Activated naive CD4-positive, alpha-beta T cell treated with anti-CD3 and anti-CD28 coated beads, Interleukin-2, amount 50 U/mL, for 24 hours (primary cell): ENCODE measurements around the gene CUEDC1.

ENCODE experiments used
- H3K27ac Mint-ChIP-seq: one replicate; pipeline ENCODE4 v1.8.0; 2021; ENCODE audit warnings: mild to moderate bottlenecking, mixed read lengths
- H3K27me3 Mint-ChIP-seq: one replicate; pipeline ENCODE4 v1.8.0; 2021; ENCODE audit warnings: mixed read lengths
- H3K36me3 Mint-ChIP-seq: one replicate; pipeline ENCODE4 v1.8.0; 2021; ENCODE audit warnings: mixed read lengths
- H3K4me1 Mint-ChIP-seq: one replicate; pipeline ENCODE4 v1.8.0; 2021; ENCODE audit warnings: mixed read lengths
- H3K4me3 Mint-ChIP-seq: one replicate; pipeline ENCODE4 v1.8.0; 2021; ENCODE audit warnings: mild to moderate bottlenecking, mixed read lengths
- H3K9me3 Mint-ChIP-seq: one replicate; pipeline ENCODE4 v1.8.0; 2021; ENCODE audit warnings: mixed read lengths

The CUEDC1 gene

DNA sequence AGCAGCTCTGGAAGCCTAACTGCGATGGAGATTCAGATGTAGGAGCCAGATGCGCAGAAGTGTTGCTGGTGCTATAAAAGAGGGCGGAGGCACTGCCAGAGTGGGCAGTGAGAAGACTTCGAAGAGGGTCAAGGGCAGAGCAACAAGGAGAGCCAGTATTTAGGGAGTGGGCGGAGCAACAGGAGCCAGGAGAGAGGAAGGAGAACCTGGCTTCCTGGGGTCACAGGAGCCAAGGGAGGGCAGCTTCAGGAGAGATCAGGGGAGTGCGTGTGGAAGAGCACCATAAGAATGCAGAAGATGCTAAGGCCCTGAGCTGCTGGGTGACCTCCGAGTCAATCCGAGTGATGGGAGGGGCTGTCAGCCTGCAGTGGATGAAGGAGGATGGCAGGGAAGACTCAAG is 90.9 kb downstream of the CUEDC1 start:
- H3K4me1 Mint-ChIP-seq = peaks cover 19% of the 10 kb centered on the region
- H3K4me3 Mint-ChIP-seq = no peak overlapping the region
- H3K27me3 Mint-ChIP-seq = peaks cover 3% of the 10 kb centered on the region
- no peaks in the 10 kb centered on the region for H3K9me3 Mint-ChIP-seq
- no peaks in the 10 kb centered on the region for H3K36me3 Mint-ChIP-seq
- no peak overlapping the region for H3K27ac Mint-ChIP-seq

DNA sequence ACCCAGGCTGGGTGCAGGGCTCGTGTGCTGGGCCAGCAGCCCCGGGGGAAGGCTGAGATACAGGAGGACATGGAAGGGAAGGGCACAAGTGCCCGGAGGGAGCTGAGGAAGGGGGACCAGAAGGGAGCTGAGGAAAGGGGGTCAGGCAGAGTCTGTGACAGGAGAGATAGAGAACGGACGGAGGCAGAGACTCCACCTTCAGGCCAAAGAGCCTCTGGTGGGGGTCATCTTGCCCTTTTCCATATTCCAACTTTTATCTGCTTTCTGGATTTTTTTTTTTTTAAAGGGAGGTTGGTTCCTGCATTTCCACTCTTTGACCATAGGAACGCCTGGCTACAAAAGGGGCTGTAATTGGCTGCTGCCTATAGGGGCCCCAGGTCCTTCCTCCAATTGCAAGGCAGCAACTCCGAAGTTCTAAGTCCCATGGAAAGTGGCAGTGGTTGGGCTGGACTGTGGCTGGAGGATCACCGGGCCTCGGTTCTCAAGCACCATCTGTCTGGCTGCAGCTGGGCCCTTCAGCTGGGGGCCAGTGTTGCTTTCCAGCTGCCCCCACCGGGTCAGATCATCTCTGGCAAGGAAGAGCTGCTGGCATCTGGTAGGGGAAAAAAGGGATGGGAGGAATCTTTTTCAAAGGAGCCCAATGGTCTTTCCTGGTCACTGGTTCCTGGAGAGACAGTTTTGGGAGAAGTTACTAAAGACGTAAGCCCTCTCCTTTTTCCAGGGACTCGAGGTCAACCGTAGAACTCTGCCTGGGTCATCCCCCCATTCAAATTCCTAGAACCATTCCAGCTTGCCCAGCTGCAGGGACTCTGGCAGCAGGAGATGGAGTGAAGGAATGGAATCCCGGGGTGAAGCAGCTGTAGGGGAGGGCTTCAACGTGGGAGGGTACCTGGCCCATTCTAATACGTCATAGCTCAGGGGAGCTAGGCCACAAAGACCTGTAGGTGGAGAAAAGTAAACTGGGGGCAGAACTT is 92.2 kb downstream of the CUEDC1 start:
- Mint-ChIP-seq H3K27me3 (peaks cover 3% of the 10 kb centered on the region), H3K4me1 (peaks cover 17% of the 10 kb centered on the region), H3K4me3 (peak overlapping the region; percentile 26), H3K9me3 (no peaks in the 10 kb centered on the region), H3K27ac (no peak overlapping the region), H3K36me3 (no peaks in the 10 kb centered on the region)

DNA sequence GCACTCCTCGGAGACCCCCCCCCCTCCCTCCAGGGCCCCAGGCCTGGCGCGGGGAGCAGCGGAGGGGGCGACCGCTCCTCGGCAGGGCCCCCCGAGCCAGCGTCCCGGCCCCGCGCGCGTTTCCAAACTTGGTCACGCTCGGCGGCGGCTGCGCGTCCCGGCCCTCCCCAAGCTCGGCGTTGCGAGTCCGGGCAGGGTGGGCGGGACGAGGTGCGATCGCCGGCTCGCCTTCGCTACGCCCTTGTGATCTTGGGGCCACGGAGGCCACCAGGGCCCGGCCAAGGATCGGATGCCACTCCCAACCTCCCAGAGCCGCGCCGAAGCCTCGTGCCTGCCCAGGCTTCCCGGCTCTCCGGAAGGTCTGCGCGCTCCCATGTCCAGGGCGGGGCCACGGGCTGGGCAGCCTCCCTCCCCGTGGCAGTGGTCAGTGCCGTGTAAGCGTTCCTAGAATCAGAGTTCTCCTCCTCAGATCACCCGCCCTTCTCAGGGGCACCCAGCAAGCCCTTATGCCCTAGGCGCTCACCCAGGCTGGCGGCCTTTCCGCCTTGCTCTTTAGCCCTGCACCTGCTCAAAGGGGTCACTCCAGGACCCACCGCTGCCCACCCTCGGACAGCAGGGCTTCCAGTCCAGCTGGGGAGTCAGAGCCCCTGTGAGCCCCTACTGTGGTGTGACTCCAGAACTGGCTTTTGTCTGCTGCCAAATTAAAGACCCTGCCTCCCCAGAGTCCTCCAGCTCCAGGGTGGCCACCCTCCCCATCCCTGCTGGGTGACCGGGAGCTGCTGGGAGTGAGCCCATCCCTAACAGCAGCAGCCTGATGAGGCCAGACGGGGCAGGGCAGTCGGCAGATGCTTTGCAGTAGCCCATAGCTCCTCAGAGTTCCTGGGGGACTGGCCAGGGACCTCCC is 93.2 kb downstream of the CUEDC1 start:
- peak overlapping the region; percentile 44 for H3K4me3 Mint-ChIP-seq
- H3K9me3 Mint-ChIP-seq = no peaks in the 10 kb centered on the region
- H3K27me3 Mint-ChIP-seq = peaks cover 3% of the 10 kb centered on the region
- H3K4me1 Mint-ChIP-seq = peaks cover 10% of the 10 kb centered on the region
- H3K36me3 Mint-ChIP-seq = no peaks in the 10 kb centered on the region
- H3K27ac Mint-ChIP-seq = no peak overlapping the region

DNA sequence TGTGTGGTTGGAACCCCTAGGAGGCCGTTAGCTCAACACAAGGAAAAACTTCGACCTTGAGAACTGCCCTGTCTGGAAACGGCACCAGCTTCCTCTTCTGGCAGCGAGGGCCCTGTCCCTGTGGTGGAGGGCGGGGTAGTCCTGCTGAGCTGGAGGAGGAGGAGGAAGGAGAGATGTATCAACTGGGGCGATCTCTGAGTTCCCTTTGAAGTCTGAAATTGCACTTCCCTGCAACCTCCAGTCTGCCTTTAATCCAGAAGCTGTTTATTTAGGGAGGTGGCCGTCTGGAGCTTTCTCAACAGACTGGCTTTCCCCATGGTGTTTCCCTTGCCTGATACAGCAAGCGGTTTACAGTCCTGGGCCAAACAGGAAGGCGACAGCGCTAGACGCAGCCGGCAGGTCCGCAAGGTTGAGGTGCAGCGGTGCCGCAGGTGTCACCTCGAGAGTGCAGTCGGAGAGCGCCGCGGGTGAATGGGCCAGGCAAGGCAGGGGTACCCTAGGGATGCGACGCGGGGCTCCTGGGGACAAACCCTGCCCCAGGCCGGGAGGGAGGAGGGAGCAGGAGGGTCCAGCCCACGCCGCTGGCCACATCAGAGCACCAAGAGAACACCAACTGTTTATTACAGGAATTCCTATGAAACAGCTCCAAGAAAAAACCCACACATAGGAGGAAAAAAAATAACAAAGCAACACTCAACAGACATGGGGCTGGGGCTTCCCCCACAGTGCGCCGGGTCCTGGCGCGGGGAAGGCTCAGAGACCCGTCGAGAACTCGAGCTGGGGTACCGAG is 94.0 kb downstream of the CUEDC1 start:
- peak overlapping the region; percentile 86 for H3K4me3 Mint-ChIP-seq
- H3K4me1 Mint-ChIP-seq = peaks cover 10% of the 10 kb centered on the region
- H3K9me3 Mint-ChIP-seq = no peaks in the 10 kb centered on the region
- H3K36me3 Mint-ChIP-seq = no peaks in the 10 kb centered on the region
- H3K27me3 Mint-ChIP-seq = peaks cover 3% of the 10 kb centered on the region
- peak overlapping the region; percentile 51 for H3K27ac Mint-ChIP-seq

DNA sequence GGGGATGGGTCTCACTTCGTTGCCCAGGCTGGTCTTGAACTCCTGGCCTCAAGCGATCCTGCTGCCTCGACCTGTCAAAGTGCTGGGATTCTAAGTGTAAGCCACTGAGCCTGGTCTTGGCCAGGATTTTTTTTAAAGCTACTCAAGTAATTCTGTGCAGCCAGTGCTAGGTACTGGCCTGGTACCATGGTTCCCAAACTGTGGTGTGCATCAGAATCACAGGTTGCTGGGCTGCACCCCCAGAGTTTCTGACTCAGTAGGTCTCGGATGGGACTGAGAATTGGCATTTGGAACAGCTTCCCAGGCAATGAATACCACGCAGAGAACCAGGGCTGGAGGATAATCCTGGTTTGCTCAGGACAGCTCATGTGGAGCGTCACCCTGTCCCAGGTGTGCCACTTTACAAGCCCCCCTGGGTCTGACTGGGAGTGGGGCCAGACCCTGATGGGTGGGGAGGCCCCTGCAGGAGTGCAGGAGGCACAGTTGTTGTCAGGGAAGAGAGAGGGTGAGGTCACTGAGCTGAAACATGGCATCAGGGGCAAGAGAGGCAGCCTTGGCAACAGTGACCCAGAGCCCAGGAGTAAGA is 94.7 kb downstream of the CUEDC1 start:
- Mint-ChIP-seq H3K9me3 (no peaks in the 10 kb centered on the region), H3K36me3 (no peaks in the 10 kb centered on the region), H3K27ac (no peak overlapping the region), H3K4me3 (peak overlapping the region; percentile 86), H3K4me1 (peaks cover 10% of the 10 kb centered on the region), H3K27me3 (peaks cover 3% of the 10 kb centered on the region)

DNA sequence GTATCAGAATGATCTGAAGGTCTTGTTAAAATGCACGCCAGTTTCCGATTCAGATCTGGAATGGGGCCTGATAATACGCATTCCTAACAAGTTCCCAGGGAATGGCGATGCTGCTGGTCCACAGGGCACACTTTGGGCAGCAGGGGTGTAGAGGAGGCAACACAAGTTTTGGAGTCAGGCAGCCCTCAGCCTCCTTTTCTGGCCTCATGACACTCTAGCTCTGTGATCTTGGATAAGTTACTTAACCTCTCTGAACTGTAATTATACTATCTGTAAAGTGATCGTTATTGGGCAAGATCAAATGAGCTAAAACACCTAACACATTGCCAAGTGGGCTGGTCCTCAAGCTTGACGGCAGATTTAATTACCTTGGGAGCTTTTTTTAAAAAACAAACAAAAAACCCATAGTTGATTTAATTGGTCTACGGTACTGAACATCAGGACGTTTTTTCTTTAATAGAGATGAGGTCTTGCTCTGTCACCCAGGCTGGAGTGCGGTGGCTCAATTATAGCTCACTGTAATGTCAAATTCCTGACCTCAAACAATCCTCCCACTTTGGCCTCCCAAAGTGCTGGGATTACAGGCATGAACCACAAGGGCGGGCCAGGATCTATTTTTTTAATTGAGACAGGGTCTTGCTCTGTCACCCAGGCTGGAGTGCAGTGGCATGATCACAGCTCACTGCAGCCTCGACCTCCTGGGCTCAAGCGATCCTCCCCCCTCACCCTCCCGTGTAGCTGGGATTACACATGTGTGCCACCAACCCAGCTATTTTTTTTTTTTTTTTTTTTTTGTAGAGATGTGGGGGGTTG is 95.4 kb downstream of the CUEDC1 start:
- H3K4me1 Mint-ChIP-seq = peaks cover 10% of the 10 kb centered on the region
- H3K36me3 Mint-ChIP-seq = no peaks in the 10 kb centered on the region
- H3K4me3 Mint-ChIP-seq = no peak overlapping the region
- no peaks in the 10 kb centered on the region for H3K9me3 Mint-ChIP-seq
- H3K27ac Mint-ChIP-seq = no peak overlapping the region
- H3K27me3 Mint-ChIP-seq = peaks cover 3% of the 10 kb centered on the region

DNA sequence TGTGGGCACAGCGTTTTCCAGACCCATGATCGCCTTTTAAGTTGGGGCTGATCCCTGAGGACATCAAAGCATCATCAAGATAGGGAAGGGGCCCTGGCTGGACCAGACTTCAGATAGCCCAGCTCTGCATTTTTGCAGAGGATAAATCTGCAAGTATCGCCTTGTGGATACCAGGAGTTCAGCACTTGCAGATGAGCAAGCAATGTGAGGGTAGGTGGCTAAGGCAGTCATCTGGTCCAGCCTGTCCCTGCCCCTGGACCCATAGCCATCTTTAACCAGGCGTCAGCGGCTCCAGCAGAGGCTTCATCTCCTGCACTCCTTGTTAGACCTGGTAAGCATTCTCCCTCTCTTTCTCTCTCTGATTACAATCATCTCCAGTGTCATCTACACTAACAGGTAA is 96.4 kb downstream of the CUEDC1 start:
- peaks cover 10% of the 10 kb centered on the region for H3K4me1 Mint-ChIP-seq
- H3K27ac Mint-ChIP-seq = no peak overlapping the region
- H3K36me3 Mint-ChIP-seq = no peaks in the 10 kb centered on the region
- H3K9me3 Mint-ChIP-seq = no peaks in the 10 kb centered on the region
- peaks cover 3% of the 10 kb centered on the region for H3K27me3 Mint-ChIP-seq
- no peak overlapping the region for H3K4me3 Mint-ChIP-seq

DNA sequence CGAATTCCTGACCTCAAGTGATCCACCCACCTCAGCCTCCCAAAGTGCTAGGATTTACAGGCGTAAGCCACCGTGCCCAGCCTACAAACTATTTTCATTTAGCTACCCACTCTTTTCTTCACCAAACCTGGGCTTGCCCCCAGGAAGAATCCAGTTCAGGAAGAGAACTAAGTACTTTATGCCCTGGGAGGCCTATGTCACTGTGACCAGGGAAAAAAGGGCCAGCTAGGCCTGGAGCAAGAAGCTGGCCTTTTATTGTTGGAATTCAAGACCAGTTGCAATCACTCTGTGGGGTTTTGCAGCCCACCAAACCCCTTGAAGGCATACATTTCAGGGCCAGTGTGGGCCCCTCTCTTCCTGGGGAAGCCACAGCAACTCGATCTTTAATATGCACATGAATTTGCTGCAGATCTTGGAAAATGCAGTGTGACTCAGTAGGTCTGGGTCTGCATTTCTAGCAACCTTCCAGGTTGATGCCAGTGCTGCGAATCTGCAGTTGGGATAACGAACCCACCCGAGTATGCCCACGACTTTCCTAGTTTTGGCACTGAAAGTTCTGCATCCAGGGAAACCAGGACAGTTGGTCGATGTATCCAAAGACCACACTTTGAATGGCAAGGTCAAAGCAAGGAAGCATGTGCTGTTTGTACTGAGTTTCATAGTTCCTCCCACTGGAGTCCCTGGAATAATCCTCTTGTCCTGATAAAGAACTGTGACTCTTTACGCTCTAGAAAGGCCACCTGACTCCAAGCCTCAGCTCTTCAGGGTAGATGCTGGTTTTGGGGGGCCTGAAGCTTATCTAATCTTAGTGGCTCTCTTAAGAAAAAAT is 98.2 kb downstream of the CUEDC1 start:
- Mint-ChIP-seq H3K4me3 (no peak overlapping the region), H3K4me1 (peaks cover 11% of the 10 kb centered on the region)

DNA sequence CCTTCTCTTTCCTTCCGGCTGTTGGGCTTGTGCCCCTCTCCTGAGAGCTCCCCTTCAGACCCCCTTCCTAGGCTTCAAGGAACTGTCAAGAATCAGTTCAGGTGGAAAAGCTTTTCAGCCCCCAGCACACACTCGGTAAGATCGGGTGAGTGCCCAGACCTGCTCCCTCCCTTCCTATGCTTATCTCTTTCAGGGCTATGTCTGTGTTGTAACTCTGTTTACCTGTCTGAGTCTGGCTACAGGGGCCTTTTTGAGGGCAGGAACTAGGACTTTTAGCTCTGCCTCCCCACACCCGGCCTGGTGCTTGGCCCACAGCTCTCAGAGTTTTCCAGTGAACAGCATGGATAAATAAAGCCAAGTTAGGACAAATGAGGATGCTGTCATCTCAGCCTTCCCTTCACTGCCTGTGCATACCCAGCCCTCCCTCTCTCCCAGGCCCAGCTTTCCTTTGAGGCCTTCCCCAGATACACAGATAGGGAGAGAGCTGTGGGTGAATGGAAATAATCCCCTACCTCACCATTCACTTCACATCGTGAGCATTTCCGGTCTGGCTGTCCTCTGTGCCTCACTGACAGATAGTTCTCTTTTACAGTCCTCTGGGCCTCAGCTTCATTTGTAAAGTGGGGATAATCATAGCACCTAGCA is 99.7 kb downstream of the CUEDC1 start:
- Mint-ChIP-seq H3K4me1 (peaks cover 17% of the 10 kb centered on the region), H3K27me3 (peaks cover 1% of the 10 kb centered on the region), H3K9me3 (no peaks in the 10 kb centered on the region), H3K4me3 (no peak overlapping the region), H3K27ac (no peak overlapping the region), H3K36me3 (no peaks in the 10 kb centered on the region)

More for the DNA sequence above, 98.2 kb downstream of the CUEDC1 start:
- no peak overlapping the region for H3K27ac Mint-ChIP-seq
- no peaks in the 10 kb centered on the region for H3K36me3 Mint-ChIP-seq
- no peaks in the 10 kb centered on the region for H3K9me3 Mint-ChIP-seq
- peaks cover 3% of the 10 kb centered on the region for H3K27me3 Mint-ChIP-seq

DNA sequence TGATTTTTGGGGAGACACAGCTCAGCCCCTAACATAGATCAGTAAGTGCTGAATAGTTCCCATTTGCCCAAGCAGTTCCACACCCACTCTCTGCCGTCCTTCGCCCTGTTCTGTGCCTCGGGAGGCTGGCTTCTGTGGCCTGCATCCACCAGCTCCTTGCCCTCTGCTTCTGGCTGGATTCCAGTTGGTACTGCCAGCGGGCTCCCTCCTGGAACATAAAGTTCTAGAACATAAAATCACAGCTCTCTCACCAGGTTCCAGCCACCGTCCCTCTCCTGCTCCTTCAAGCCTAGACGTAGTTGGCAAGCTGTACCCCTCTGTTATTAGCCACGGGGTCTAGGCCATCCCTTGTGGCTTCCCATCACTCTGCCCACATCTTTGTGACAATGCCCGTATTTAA is 101.5 kb downstream of the CUEDC1 start:
- H3K4me1 Mint-ChIP-seq = peaks cover 31% of the 10 kb centered on the region

DNA sequence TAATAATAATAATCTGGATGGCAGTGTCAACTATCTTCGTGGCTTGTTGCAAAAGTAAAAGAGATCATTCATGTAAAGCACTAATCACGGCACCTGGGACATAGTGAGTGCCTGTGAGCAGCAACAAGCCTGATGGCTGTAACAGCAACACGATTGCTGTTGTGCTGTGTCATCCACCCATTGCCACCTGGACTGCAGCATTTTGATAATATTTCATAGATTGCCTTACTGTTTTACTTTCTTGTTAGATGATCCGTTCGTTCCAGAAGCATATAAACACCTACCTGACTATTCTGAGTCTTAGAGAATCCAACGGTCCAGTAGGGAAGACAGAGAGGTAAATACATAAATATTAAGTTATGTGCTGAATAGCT is 102.3 kb downstream of the CUEDC1 start:
- H3K27me3 Mint-ChIP-seq = no peaks in the 10 kb centered on the region
- H3K27ac Mint-ChIP-seq = no peak overlapping the region
- H3K9me3 Mint-ChIP-seq = no peaks in the 10 kb centered on the region
- no peak overlapping the region for H3K4me3 Mint-ChIP-seq
- H3K36me3 Mint-ChIP-seq = peaks cover 7% of the 10 kb centered on the region
- peaks cover 35% of the 10 kb centered on the region for H3K4me1 Mint-ChIP-seq

More for the DNA sequence above, 101.5 kb downstream of the CUEDC1 start:
- H3K27me3 Mint-ChIP-seq = no peaks in the 10 kb centered on the region
- no peak overlapping the region for H3K4me3 Mint-ChIP-seq
- no peaks in the 10 kb centered on the region for H3K9me3 Mint-ChIP-seq
- peaks cover 7% of the 10 kb centered on the region for H3K36me3 Mint-ChIP-seq
- H3K27ac Mint-ChIP-seq = no peak overlapping the region

DNA sequence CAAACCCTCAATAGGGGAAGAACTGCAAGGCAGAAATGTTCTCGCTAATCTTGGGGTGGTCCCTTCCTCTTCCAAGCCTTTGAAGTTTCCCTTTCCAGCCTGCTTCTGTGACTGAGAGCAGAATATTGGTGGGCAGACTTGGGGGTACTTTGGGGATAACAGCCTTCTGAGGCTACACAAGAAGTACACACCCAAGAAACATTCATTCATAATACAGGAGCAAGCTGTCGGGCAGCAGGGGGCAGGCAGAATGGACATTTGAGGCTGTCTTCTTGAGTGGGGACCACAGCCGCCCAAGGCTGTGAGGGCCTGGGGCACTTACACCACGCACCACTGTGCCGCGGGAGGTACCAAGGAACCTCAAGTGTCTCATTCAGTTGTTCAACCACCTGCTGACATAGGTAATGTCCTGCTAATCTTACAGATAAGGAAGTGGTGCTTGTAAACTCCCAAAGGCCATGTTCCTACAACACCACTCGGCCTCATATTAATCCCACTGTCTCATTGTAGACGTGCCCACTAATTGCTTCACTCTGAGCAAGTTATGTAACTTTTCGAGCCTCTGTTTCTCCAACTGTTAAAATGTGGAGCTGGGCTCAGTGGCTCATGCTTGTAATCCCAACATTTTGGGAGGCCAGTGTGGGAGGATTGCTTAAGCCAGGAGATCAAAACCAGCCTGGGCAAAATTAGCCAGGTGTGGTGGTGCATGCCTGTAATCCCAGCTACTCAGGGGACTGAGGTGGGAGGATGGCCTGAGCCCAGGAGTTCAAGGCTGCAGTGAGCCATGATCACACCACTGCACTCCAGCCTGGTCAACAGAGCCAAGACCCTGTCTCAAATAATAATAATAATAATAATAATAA is 102.9 kb downstream of the CUEDC1 start:
- H3K27ac Mint-ChIP-seq = peak overlapping the region; percentile 62

More for the DNA sequence above, 102.9 kb downstream of the CUEDC1 start:
- Mint-ChIP-seq H3K4me3 (peak overlapping the region; percentile 70), H3K36me3 (peaks cover 7% of the 10 kb centered on the region), H3K4me1 (peaks cover 35% of the 10 kb centered on the region), H3K27me3 (no peaks in the 10 kb centered on the region), H3K9me3 (no peaks in the 10 kb centered on the region)
